DOHH2 (cell line): ENCODE measurements around the gene ZRANB3.

ENCODE experiments used
- H3F3A ChIP-seq: fragments of 200-600 bp; sonication (generic), shearing (Covaris generic); 2 replicates; pipeline ENCODE4 v1.6.0; 2016; ENCODE audit warnings: antibody characterized with exemption, mild to moderate bottlenecking; ENCODE audit not compliant: control insufficient read depth, insufficient read depth
- H3K27ac ChIP-seq: fragments of 200-600 bp; sonication (generic); 2 replicates; pipeline ENCODE4 v1.5.1; 2014; ENCODE audit warnings: low read depth, mild to moderate bottlenecking, low read length, moderate library complexity
- H3K27me3 ChIP-seq: fragments of 200-600 bp; sonication (generic); 2 replicates; pipeline ENCODE4 v1.6.1; 2014; ENCODE audit warnings: mild to moderate bottlenecking, low read length, mixed read lengths; ENCODE audit not compliant: control insufficient read depth
- H3K36me3 ChIP-seq: fragments of 200-600 bp; sonication (generic); 2 replicates; pipeline ENCODE4 v1.6.1; 2014; ENCODE audit warnings: mild to moderate bottlenecking, low read length, moderate library complexity, mixed read lengths; ENCODE audit not compliant: control insufficient read depth
- H3K4me1 ChIP-seq: fragments of 200-600 bp; sonication (generic); 2 replicates; pipeline ENCODE4 v1.6.1; 2014; ENCODE audit warnings: mild to moderate bottlenecking, low read length, mixed read lengths; ENCODE audit not compliant: control insufficient read depth
- H3K4me2 ChIP-seq: fragments of 200-600 bp; sonication (generic); 2 replicates; pipeline ENCODE4 v1.6.0; 2014; ENCODE audit warnings: mild to moderate bottlenecking, low read length, moderate library complexity
- H3K4me3 ChIP-seq: fragments of 200-600 bp; sonication (generic); 2 replicates; pipeline ENCODE4 v1.5.1; 2014; ENCODE audit warnings: mild to moderate bottlenecking, low read length, mixed read lengths
- H3K79me2 ChIP-seq: fragments of 200-600 bp; sonication (generic); 2 replicates; pipeline ENCODE4 v1.6.1; 2014; ENCODE audit warnings: mild to moderate bottlenecking, low read length, mixed read lengths; ENCODE audit not compliant: control insufficient read depth
- H3K9me2 ChIP-seq: fragments of 200-600 bp; sonication (generic); replicated peaks from 2 replicates; pipeline ENCODE4 v1.6.1; 2014; ENCODE audit warnings: mild to moderate bottlenecking, low read length, mixed read lengths; ENCODE audit not compliant: control insufficient read depth
- H3K9me3 ChIP-seq: fragments of 200-600 bp; sonication (generic); 2 replicates; pipeline ENCODE4 v1.6.1; 2014; ENCODE audit warnings: antibody characterized with exemption, low read length, mixed read lengths; ENCODE audit not compliant: control insufficient read depth, insufficient read depth
- H4K20me1 ChIP-seq: fragments of 200-600 bp; sonication (generic); 2 replicates; pipeline ENCODE4 v1.6.0; 2014; ENCODE audit warnings: low read depth, mild to moderate bottlenecking, antibody characterized with exemption, low read length, moderate library complexity; ENCODE audit not compliant: control insufficient read depth, insufficient read depth
- EZH2phosphoT487 ChIP-seq: fragments of 200-600 bp; sonication (generic); IDR thresholded peaks from 2 replicates; pipeline ENCODE4 v1.6.1; 2017; ENCODE audit warnings: borderline replicate concordance, mild to moderate bottlenecking, antibody characterized with exemption, low read length, moderate library complexity, mixed read lengths
- TF ChIP-seq, protein P1 (sequence below): fragments of 200-600 bp; sonication (generic); IDR thresholded peaks from one replicate; pipeline ENCODE4 v1.5.1; 2014; ENCODE audit warnings: antibody characterized with exemption, mild to moderate bottlenecking, low read depth, low read length; ENCODE audit not compliant: poor library complexity, severe bottlenecking

The ZRANB3 gene

DNA sequence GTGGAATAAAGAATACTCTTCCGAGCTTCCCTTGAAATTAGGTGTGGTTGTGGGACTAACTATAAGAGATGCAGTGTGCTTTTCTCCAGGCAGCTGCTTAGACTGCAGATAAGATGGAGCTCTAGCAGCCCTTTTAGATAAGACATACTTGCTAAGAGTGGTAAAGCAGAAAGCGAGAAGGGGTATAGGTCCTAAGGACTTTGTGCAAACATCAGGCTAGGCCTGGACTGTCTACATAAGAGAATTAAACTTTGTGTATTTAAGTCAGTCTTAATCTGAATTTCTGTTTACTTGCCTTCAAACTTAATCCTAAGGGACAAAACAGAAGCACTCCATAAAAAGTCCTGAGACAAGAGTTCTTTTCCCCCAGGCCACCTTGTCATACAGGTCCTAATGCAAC is 260.0 kb downstream of the ZRANB3 start:
- H3K4me1 ChIP-seq: no peaks in the 10 kb centered on the region
- no peaks in the 10 kb centered on the region for H4K20me1 ChIP-seq
- no peaks in the 10 kb centered on the region; the same call in 1 of the 2 replicates for H3K36me3 ChIP-seq
- TF ChIP-seq EZH2phosphoT487: no peak
- TF ChIP-seq, protein P1, sequence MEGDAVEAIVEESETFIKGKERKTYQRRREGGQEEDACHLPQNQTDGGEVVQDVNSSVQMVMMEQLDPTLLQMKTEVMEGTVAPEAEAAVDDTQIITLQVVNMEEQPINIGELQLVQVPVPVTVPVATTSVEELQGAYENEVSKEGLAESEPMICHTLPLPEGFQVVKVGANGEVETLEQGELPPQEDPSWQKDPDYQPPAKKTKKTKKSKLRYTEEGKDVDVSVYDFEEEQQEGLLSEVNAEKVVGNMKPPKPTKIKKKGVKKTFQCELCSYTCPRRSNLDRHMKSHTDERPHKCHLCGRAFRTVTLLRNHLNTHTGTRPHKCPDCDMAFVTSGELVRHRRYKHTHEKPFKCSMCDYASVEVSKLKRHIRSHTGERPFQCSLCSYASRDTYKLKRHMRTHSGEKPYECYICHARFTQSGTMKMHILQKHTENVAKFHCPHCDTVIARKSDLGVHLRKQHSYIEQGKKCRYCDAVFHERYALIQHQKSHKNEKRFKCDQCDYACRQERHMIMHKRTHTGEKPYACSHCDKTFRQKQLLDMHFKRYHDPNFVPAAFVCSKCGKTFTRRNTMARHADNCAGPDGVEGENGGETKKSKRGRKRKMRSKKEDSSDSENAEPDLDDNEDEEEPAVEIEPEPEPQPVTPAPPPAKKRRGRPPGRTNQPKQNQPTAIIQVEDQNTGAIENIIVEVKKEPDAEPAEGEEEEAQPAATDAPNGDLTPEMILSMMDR: no peak
- no peaks in the 10 kb centered on the region for H3F3A ChIP-seq
- no peaks in the 10 kb centered on the region for H3K27me3 ChIP-seq
- no peaks in the 10 kb centered on the region for H3K9me3 ChIP-seq
- H3K27ac ChIP-seq: no peak overlapping the region
- H3K79me2 ChIP-seq: no peaks in the 10 kb centered on the region
- no peak overlapping the region for H3K4me2 ChIP-seq
- no peaks in the 10 kb centered on the region for H3K9me2 ChIP-seq
- H3K4me3 ChIP-seq: no peak overlapping the region

DNA sequence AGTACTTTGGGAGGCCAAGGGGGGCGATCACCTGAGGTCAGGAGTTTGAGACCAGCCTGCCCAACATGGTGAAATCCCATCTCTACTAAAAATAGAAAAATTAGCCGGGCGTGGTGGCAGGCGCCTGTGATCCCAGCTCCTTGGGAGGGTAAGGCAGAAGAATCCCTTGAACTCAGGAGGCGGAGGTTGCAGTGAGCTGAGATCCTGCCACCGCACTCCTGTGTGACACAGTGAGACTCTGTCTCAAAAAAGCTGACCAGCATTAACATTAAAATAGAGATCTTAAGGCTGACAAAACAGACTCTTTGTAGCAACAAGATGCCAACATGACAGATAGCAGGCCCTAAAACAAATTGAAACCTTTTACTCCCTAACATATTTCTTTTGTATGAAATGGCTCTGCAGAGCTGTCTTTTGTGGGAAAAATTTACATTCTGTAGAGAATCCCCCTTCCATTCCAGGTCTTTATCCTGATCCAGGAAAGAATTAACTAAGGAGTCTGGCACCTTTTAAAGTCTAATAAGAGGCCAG is 265.0 kb downstream of the ZRANB3 start:
- 0 out of 2 replicates have a peak, but pooled peaks cover 4% of the 10 kb centered on the region for H3F3A ChIP-seq
- no peaks in the 10 kb centered on the region for H3K4me1 ChIP-seq
- H3K9me2 ChIP-seq: no peaks in the 10 kb centered on the region
- no peaks in the 10 kb centered on the region for H3K9me3 ChIP-seq
- H3K4me3 ChIP-seq: no peak overlapping the region
- H3K27me3 ChIP-seq: no peaks in the 10 kb centered on the region
- no peak for TF ChIP-seq EZH2phosphoT487
- TF ChIP-seq, protein P1: no peak
- no peak overlapping the region for H3K27ac ChIP-seq
- no peaks in the 10 kb centered on the region; the same call in 1 of the 2 replicates for H3K36me3 ChIP-seq
- no peaks in the 10 kb centered on the region for H4K20me1 ChIP-seq
- H3K4me2 ChIP-seq: no peak overlapping the region
- no peaks in the 10 kb centered on the region for H3K79me2 ChIP-seq

DNA sequence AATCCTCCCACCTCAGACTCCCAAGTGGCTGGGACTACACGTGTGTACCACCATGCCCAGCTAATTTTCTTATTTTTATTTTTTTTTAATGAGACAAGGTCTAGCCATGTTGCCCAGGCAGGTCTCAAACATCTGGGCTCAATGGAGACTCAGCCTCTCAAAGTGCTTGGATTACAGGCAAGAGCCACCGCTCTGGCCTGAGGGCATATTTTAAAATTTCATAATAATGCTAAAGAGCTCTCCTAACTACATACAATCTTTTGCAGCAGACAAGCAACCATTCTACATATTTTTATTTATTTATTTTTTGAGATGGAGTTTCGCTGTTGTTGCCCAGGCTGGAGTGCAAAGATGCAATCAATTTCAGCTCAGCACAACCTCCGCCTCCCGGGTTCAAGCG is 271.9 kb downstream of the ZRANB3 start:
- Histone ChIP-seq H3K4me2 (no peak overlapping the region), H4K20me1 (no peaks in the 10 kb centered on the region)

More for the DNA sequence above, 271.9 kb downstream of the ZRANB3 start:
- peaks cover 15% of the 10 kb centered on the region for H3F3A ChIP-seq
- no peaks in the 10 kb centered on the region for H3K27me3 ChIP-seq
- H3K4me1 ChIP-seq: peaks cover 49% of the 10 kb centered on the region
- H3K36me3 ChIP-seq: peaks cover 6% of the 10 kb centered on the region
- H3K4me3 ChIP-seq: no peak overlapping the region
- TF ChIP-seq EZH2phosphoT487: no peak
- TF ChIP-seq, protein P1: no peak
- no peaks in the 10 kb centered on the region for H3K9me3 ChIP-seq
- H3K9me2 ChIP-seq: no peaks in the 10 kb centered on the region
- no peak overlapping the region for H3K27ac ChIP-seq
- H3K79me2 ChIP-seq: no peaks in the 10 kb centered on the region
